ENCODE data around the gene PPM1H. TPM values are rescaled to one million over a fixed set of nuclear protein-coding genes. Genes with fewer than 3 reads are reported as not detected.

The PPM1H gene
- total and polyA plus RNA-seq, 7 donors, result 0.92 to 4.3 (median 3.0) TPM

DNA sequence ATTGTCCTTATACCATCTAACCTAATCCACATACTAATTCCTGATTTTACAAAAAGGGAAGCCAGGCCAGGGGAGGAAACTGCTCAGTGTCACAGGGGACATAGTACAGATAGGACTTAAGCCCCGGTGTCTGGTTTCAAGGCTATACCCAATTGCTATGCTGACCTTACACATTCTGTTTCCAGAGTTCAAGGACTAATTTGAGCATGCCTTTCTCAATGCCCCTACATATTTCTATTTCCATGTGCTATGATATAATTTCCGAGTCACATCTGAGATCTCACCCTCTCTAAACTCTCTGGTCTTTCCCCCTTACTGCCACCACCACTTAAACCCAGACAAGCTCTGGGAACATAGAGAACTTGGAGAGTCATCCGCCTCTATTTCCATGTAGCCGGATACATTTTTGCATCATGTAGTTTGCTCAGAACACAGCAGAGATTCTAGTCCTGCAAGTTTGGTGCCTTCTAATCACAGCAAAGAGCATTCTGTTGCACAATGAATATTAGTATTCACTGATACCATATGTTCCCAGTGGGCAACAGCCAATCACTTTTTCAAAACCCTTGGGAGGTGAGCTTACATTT, 34.2 kb downstream of the PPM1H start:
- intact Hi-C loops (cut with DNase I), result no loop called here
- 87% methylated on average over 4 of the region's 4 CpGs for WGBS, 2 donors
- H3K27me3 ChIP-seq, result no peaks in the 10 kb centered on the region
- H3K27ac ChIP-seq, result no peak overlapping the region
- no peaks in the 10 kb centered on the region for H3K36me3 ChIP-seq
- no peak for DNase-seq
- H3K9me3 ChIP-seq, result no peaks in the 10 kb centered on the region
- TF ChIP-seq POLR2A (IDR thresholded peaks at IDR 0.05), result no peak
- no peak for TF ChIP-seq EP300 (IDR thresholded peaks at IDR 0.05)
- TF ChIP-seq CTCF (IDR thresholded peaks at IDR 0.05), result no peak
- no peak for TF ChIP-seq POLR2AphosphoS5 (IDR thresholded peaks at IDR 0.05)
- H3K4me1 ChIP-seq, result no peaks in the 10 kb centered on the region
- no peak overlapping the region for H3K4me3 ChIP-seq

GRCh38 chr12:62899568-62900390, 35.2 kb downstream of the PPM1H start:
- WGBS, 2 donors, result 40 to 52% methylated on average over 7 of the region's 7 CpGs
- H3K27ac ChIP-seq, result no peak overlapping the region
- no peaks in the 10 kb centered on the region for H3K36me3 ChIP-seq
- intact Hi-C loops (cut with DNase I), result no loop called here
- H3K27me3 ChIP-seq, result no peaks in the 10 kb centered on the region
- H3K4me3 ChIP-seq, result no peak overlapping the region
- H3K9me3 ChIP-seq, result no peaks in the 10 kb centered on the region
- TF ChIP-seq EP300 (IDR thresholded peaks at IDR 0.05), result no peak
- no peak for TF ChIP-seq POLR2A (IDR thresholded peaks at IDR 0.05)
- TF ChIP-seq POLR2AphosphoS5 (IDR thresholded peaks at IDR 0.05), result no peak
- no peak for TF ChIP-seq CTCF (IDR thresholded peaks at IDR 0.05)
- H3K4me1 ChIP-seq, result no peaks in the 10 kb centered on the region
- DNase-seq, result no peak

- no peak for DNase-seq
- Histone ChIP-seq H3K4me1 (no peaks in the 10 kb centered on the region), H3K4me3 (no peak overlapping the region), H3K36me3 (no peaks in the 10 kb centered on the region), H3K9me3 (no peaks in the 10 kb centered on the region), H3K27me3 (no peaks in the 10 kb centered on the region), H3K27ac (no peak overlapping the region)
- intact Hi-C loops (cut with DNase I), result no loop called here
- 64 to 83% methylated on average over 2 of the region's 2 CpGs for WGBS, 2 donors
- TF ChIP-seq POLR2AphosphoS5 (IDR thresholded peaks at IDR 0.05) (no peak), EP300 (IDR thresholded peaks at IDR 0.05) (no peak), CTCF (IDR thresholded peaks at IDR 0.05) (no peak), POLR2A (IDR thresholded peaks at IDR 0.05) (no peak)
Observed at GRCh38 chr12:62898526-62898925, 36.4 kb downstream of the PPM1H start.

DNA sequence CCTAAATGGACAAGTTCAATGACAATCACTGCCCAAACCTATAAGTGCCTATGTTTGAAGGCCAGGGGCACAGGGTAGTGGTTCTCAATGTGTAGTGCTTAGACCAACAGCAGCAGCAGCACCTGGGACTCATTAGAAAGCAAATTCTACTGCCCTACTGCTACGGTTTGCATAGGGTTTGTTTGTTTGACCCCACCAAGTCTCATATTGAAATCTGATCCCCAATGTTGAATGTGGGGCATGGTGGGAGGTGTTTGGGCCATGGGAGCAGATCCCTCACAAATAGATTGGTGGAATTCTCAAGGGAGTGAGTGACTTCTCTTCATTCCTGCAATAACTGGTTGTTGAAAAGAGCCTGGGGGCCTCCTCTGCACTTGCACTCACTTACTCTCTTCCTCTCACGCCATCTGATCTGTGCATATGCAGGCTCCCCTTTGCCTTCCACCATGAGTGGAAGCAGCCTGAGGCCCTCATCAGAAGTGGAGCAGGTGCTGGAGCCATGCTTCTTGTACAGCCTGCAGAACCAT, 39.5 kb downstream of the PPM1H start:
- no peaks in the 10 kb centered on the region for H3K4me1 ChIP-seq
- no peak for DNase-seq
- WGBS, 2 donors, result 78 to 88% methylated on average over 2 of the region's 2 CpGs
- TF ChIP-seq POLR2A (IDR thresholded peaks at IDR 0.05) (no peak), CTCF (IDR thresholded peaks at IDR 0.05) (no peak), EP300 (IDR thresholded peaks at IDR 0.05) (no peak), POLR2AphosphoS5 (IDR thresholded peaks at IDR 0.05) (no peak)
- H3K27ac ChIP-seq, result no peak overlapping the region
- H3K4me3 ChIP-seq, result no peak overlapping the region
- intact Hi-C loops (cut with DNase I), result no loop called here
- H3K27me3 ChIP-seq, result no peaks in the 10 kb centered on the region
- H3K36me3 ChIP-seq, result no peaks in the 10 kb centered on the region
- no peaks in the 10 kb centered on the region for H3K9me3 ChIP-seq

All from sigmoid colon (tissue), 7 donors.